ENCODE data around the gene CSN3. TPM values are rescaled to one million over a fixed set of nuclear protein-coding genes. Genes with fewer than 3 reads are reported as not detected.
"Not testable (repeated sequence)": the region's sequence is repeated elsewhere in the genome, so short reads cannot be mapped to it uniquely, and the experiment has no call there.

The CSN3 gene
- total RNA-seq, result not detected
- not detected for polyA plus RNA-seq
- long read RNA-seq, donor 1, result 0 reads
- long read RNA-seq, donor 2, result 0 reads
- long read RNA-seq, donor 3, result 0 reads
- long read RNA-seq, donor 4, result 0 reads

- 80% methylated on average over 3 of the region's 3 CpGs for WGBS
Observed at GRCh38 chr4:70242297-70242696, at the start of gene CSN3. CSN3 (plus strand) TSS chr4:70242597; CDS start chr4:70244820, 2,223 bp downstream.

GRCh38 chr4:70192895-70193294 is 49.5 kb upstream of the CSN3 start:
- Histone ChIP-seq H3K27ac (ENCODE audit: low read length) (no peak overlapping the region), H3K9me3 (ENCODE audit: control insufficient read depth, low read length) (no peaks in the 10 kb centered on the region), H3K27me3 (ENCODE audit: control insufficient read depth, insufficient read depth) (no peaks in the 10 kb centered on the region), H3K4me1 (ENCODE audit: control insufficient read depth, insufficient read depth, low read length) (no peaks in the 10 kb centered on the region), H3K4me3 (ENCODE audit: low read length) (no peak overlapping the region)
- ATAC-seq, result no peak
- DNase-seq, result no peak
- intact Hi-C loops (cut with DNase I), result no loop called here
- 91% methylated on average over 2 of the region's 2 CpGs for WGBS

More at GRCh38 chr4:70242297-70242696, at the start of gene CSN3:
- H3K27ac ChIP-seq (ENCODE audit: low read length); H3K4me3 ChIP-seq (ENCODE audit: low read length); H3K4me1 ChIP-seq (ENCODE audit: control insufficient read depth, insufficient read depth, low read length); H3K27me3 ChIP-seq (ENCODE audit: control insufficient read depth, insufficient read depth); DNase-seq; ATAC-seq; H3K9me3 ChIP-seq (ENCODE audit: control insufficient read depth, low read length); intact Hi-C loops (cut with DNase I): not testable (repeated sequence)

GRCh38 chr4:70195425-70195824 is 47.0 kb upstream of the CSN3 start, which contains the start of gene ODAM:
ODAM (plus strand) TSS chr4:70195725; CDS start chr4:70196544, 819 bp downstream.
- 86% methylated on average over 1 of the region's 1 CpG for WGBS
- DNase-seq, result no peak
- no peaks in the 10 kb centered on the region for H3K4me1 ChIP-seq (ENCODE audit: control insufficient read depth, insufficient read depth, low read length)
- intact Hi-C loops (cut with DNase I), result no loop called here
- no peaks in the 10 kb centered on the region for H3K27me3 ChIP-seq (ENCODE audit: control insufficient read depth, insufficient read depth)
- no peak for ATAC-seq
- no peak within 1 kb of the TSS for H3K4me3 ChIP-seq (ENCODE audit: low read length)
- no peak within 1 kb of the TSS for H3K27ac ChIP-seq (ENCODE audit: low read length)
- H3K9me3 ChIP-seq (ENCODE audit: control insufficient read depth, low read length), result no peaks in the 10 kb centered on the region

- WGBS, result 80% methylated on average over 2 of the region's 2 CpGs
- no peaks in the 10 kb centered on the region for H3K27me3 ChIP-seq (ENCODE audit: control insufficient read depth, insufficient read depth)
- H3K27ac ChIP-seq (ENCODE audit: low read length), result no peak overlapping the region
- H3K9me3 ChIP-seq (ENCODE audit: control insufficient read depth, low read length), result no peaks in the 10 kb centered on the region
- H3K4me1 ChIP-seq (ENCODE audit: control insufficient read depth, insufficient read depth, low read length), result no peaks in the 10 kb centered on the region
- ATAC-seq, result no peak
- intact Hi-C loops (cut with DNase I), result no loop called here
- no peak overlapping the region for H3K4me3 ChIP-seq (ENCODE audit: low read length)
- no peak for DNase-seq
Observed at GRCh38 chr4:70196857-70197256, 45.5 kb upstream of the CSN3 start.

- Histone ChIP-seq H3K27ac (ENCODE audit: low read length) (no peak overlapping the region), H3K27me3 (ENCODE audit: control insufficient read depth, insufficient read depth) (no peaks in the 10 kb centered on the region), H3K9me3 (ENCODE audit: control insufficient read depth, low read length) (no peaks in the 10 kb centered on the region), H3K4me3 (ENCODE audit: low read length) (no peak overlapping the region), H3K4me1 (ENCODE audit: control insufficient read depth, insufficient read depth, low read length) (no peaks in the 10 kb centered on the region)
- DNase-seq (no peak), ATAC-seq (no peak)
- intact Hi-C loops (cut with DNase I), result no loop called here
- WGBS, result 60% methylated on average over 2 of the region's 2 CpGs
Observed at GRCh38 chr4:70197842-70198241, 44.6 kb upstream of the CSN3 start.

GRCh38 chr4:70203601-70204000 is 38.8 kb upstream of the CSN3 start:
- WGBS, result 68% methylated on average over 1 of the region's 1 CpG
- Histone ChIP-seq H3K4me3 (ENCODE audit: low read length) (no peak overlapping the region), H3K4me1 (ENCODE audit: control insufficient read depth, insufficient read depth, low read length) (no peaks in the 10 kb centered on the region), H3K27ac (ENCODE audit: low read length) (no peak overlapping the region), H3K9me3 (ENCODE audit: control insufficient read depth, low read length) (no peaks in the 10 kb centered on the region), H3K27me3 (ENCODE audit: control insufficient read depth, insufficient read depth) (no peaks in the 10 kb centered on the region)
- intact Hi-C loops (cut with DNase I), result no loop called here
- ATAC-seq (no peak), DNase-seq (no peak)

GRCh38 chr4:70212752-70213151 is 29.6 kb upstream of the CSN3 start:
- H3K4me3 ChIP-seq (ENCODE audit: low read length); DNase-seq; H3K4me1 ChIP-seq (ENCODE audit: control insufficient read depth, insufficient read depth, low read length); intact Hi-C loops (cut with DNase I); H3K9me3 ChIP-seq (ENCODE audit: control insufficient read depth, low read length); H3K27ac ChIP-seq (ENCODE audit: low read length); H3K27me3 ChIP-seq (ENCODE audit: control insufficient read depth, insufficient read depth); ATAC-seq: not testable (repeated sequence)
- WGBS, result 73% methylated on average over 4 of the region's 4 CpGs

GRCh38 chr4:70216109-70216508 is 26.3 kb upstream of the CSN3 start:
- DNase-seq; intact Hi-C loops (cut with DNase I); H3K9me3 ChIP-seq (ENCODE audit: control insufficient read depth, low read length); H3K4me1 ChIP-seq (ENCODE audit: control insufficient read depth, insufficient read depth, low read length); H3K27ac ChIP-seq (ENCODE audit: low read length); H3K4me3 ChIP-seq (ENCODE audit: low read length); ATAC-seq; H3K27me3 ChIP-seq (ENCODE audit: control insufficient read depth, insufficient read depth): not testable (repeated sequence)

- DNase-seq; H3K4me3 ChIP-seq (ENCODE audit: low read length); H3K4me1 ChIP-seq (ENCODE audit: control insufficient read depth, insufficient read depth, low read length); intact Hi-C loops (cut with DNase I); H3K27me3 ChIP-seq (ENCODE audit: control insufficient read depth, insufficient read depth); H3K27ac ChIP-seq (ENCODE audit: low read length); H3K9me3 ChIP-seq (ENCODE audit: control insufficient read depth, low read length); ATAC-seq: not testable (repeated sequence)
- 96% methylated on average over 1 of the region's 1 CpG for WGBS
Observed at GRCh38 chr4:70216550-70216949, 25.8 kb upstream of the CSN3 start.

GRCh38 chr4:70221389-70221788 is 21.0 kb upstream of the CSN3 start:
- H3K4me1 ChIP-seq (ENCODE audit: control insufficient read depth, insufficient read depth, low read length); H3K4me3 ChIP-seq (ENCODE audit: low read length); H3K27ac ChIP-seq (ENCODE audit: low read length); H3K27me3 ChIP-seq (ENCODE audit: control insufficient read depth, insufficient read depth); ATAC-seq; DNase-seq; H3K9me3 ChIP-seq (ENCODE audit: control insufficient read depth, low read length); intact Hi-C loops (cut with DNase I): not testable (repeated sequence)
- 90% methylated on average over 3 of the region's 3 CpGs for WGBS

- H3K9me3 ChIP-seq (ENCODE audit: control insufficient read depth, low read length); H3K27me3 ChIP-seq (ENCODE audit: control insufficient read depth, insufficient read depth); intact Hi-C loops (cut with DNase I); H3K27ac ChIP-seq (ENCODE audit: low read length); ATAC-seq; H3K4me3 ChIP-seq (ENCODE audit: low read length); DNase-seq; H3K4me1 ChIP-seq (ENCODE audit: control insufficient read depth, insufficient read depth, low read length): not testable (repeated sequence)
Observed at GRCh38 chr4:70221818-70222217, 20.6 kb upstream of the CSN3 start.

GRCh38 chr4:70225824-70226223 is 16.6 kb upstream of the CSN3 start, which contains the start of gene FDCSP:
FDCSP (plus strand) TSS chr4:70226124; CDS start chr4:70231195, 5,071 bp downstream.
- intact Hi-C loops (cut with DNase I), result no loop called here
- no peak for DNase-seq
- no peaks in the 10 kb centered on the region for H3K9me3 ChIP-seq (ENCODE audit: control insufficient read depth, low read length)
- ATAC-seq, result no peak
- no peak within 1 kb of the TSS for H3K4me3 ChIP-seq (ENCODE audit: low read length)
- H3K27me3 ChIP-seq (ENCODE audit: control insufficient read depth, insufficient read depth), result no peaks in the 10 kb centered on the region
- H3K4me1 ChIP-seq (ENCODE audit: control insufficient read depth, insufficient read depth, low read length), result no peaks in the 10 kb centered on the region
- no peak within 1 kb of the TSS for H3K27ac ChIP-seq (ENCODE audit: low read length)
- 69% methylated on average over 2 of the region's 2 CpGs for WGBS
